ENCODE data around the gene DNM2.

Gene DNM2

GRCh38 chr19:10707440-10707839, 10.4 kb upstream of the DNM2 start:
- H3K18ac ChIP-seq (ENCODE audit: low read length): no peak overlapping the region
- no peak overlapping the region for H3K4me3 ChIP-seq (ENCODE audit: low read depth, low read length)
- DNase-seq: no peak
- H3K36me3 ChIP-seq (ENCODE audit: control insufficient read depth in 1 of 2, insufficient read depth in 2 of 2, low read length in 2 of 2): no peaks in the 10 kb centered on the region
- no peaks in the 10 kb centered on the region for H3K79me2 ChIP-seq (ENCODE audit: control insufficient read depth, insufficient read depth, low read length, poor library complexity)
- H3K14ac ChIP-seq (ENCODE audit: low read length): no peak overlapping the region
- no peak overlapping the region for H3K4me2 ChIP-seq (ENCODE audit: low read length)
- H3K4me1 ChIP-seq (ENCODE audit: control insufficient read depth in 1 of 2, insufficient read depth in 2 of 2, low read length in 2 of 2): no peaks in the 10 kb centered on the region
- H2BK12ac ChIP-seq (ENCODE audit: low read length): no peak overlapping the region
- H3K23ac ChIP-seq (ENCODE audit: low read length): no peak overlapping the region
- no peaks in the 10 kb centered on the region for H3K9me3 ChIP-seq (ENCODE audit: insufficient read depth, low read depth, low read length)
- no peak overlapping the region for H2BK120ac ChIP-seq (ENCODE audit: insufficient read depth, low read length, poor library complexity)
- H4K12ac ChIP-seq (ENCODE audit: low read depth, low read length): no peak overlapping the region
- no peak overlapping the region for H4K8ac ChIP-seq (ENCODE audit: low read depth, low read length)
- no peaks in the 10 kb centered on the region for H3K79me1 ChIP-seq (ENCODE audit: low read length)
- H2AK5ac ChIP-seq (ENCODE audit: low read length): no peak overlapping the region
- no peak overlapping the region for H2AFZ ChIP-seq (ENCODE audit: insufficient read depth, low read length, poor library complexity)
- H4K91ac ChIP-seq (ENCODE audit: low read depth, low read length): no peak overlapping the region
- no peak overlapping the region for H2BK5ac ChIP-seq (ENCODE audit: low read depth, low read length, poor library complexity)
- H3K9ac ChIP-seq (ENCODE audit: low read length): no peak overlapping the region
- H3K27ac ChIP-seq (ENCODE audit: low read depth, low read length): no peak overlapping the region
- no peaks in the 10 kb centered on the region for H3K27me3 ChIP-seq (ENCODE audit: insufficient read depth, low read length)
- no CpG with 5 or more reads among the region's 16 CpGs for WGBS (ENCODE audit: extremely low coverage, insufficient coverage, insufficient read length)
- H3K4ac ChIP-seq (ENCODE audit: low read depth, low read length): no peak overlapping the region

GRCh38 chr19:10708291-10708690, 9.6 kb upstream of the DNM2 start:
- no CpG with 5 or more reads among the region's 7 CpGs for WGBS (ENCODE audit: extremely low coverage, insufficient coverage, insufficient read length)
- no peak overlapping the region for H2BK120ac ChIP-seq (ENCODE audit: insufficient read depth, low read length, poor library complexity)

GRCh38 chr19:10712045-10712444, 5.8 kb upstream of the DNM2 start:
- Histone ChIP-seq H3K36me3 (ENCODE audit: control insufficient read depth in 1 of 2, insufficient read depth in 2 of 2, low read length in 2 of 2) (peaks cover 4 to 5% of the 10 kb centered on the region in 2 experiments), H3K4me2 (ENCODE audit: low read length) (no peak overlapping the region), H2BK5ac (ENCODE audit: low read depth, low read length, poor library complexity) (no peak overlapping the region), H3K4ac (ENCODE audit: low read depth, low read length) (no peak overlapping the region), H3K18ac (ENCODE audit: low read length) (no peak overlapping the region), H2BK12ac (ENCODE audit: low read length) (no peak overlapping the region), H3K27me3 (ENCODE audit: insufficient read depth, low read length) (no peaks in the 10 kb centered on the region), H3K27ac (ENCODE audit: low read depth, low read length) (no peak overlapping the region), H3K4me3 (ENCODE audit: low read depth, low read length) (no peak overlapping the region), H3K4me1 (ENCODE audit: control insufficient read depth in 1 of 2, insufficient read depth in 2 of 2, low read length in 2 of 2) (peaks cover 0 to under 1% of the 10 kb centered on the region in 2 experiments), H4K12ac (ENCODE audit: low read depth, low read length) (no peak overlapping the region), H2AFZ (ENCODE audit: insufficient read depth, low read length, poor library complexity) (no peak overlapping the region), H3K79me2 (ENCODE audit: control insufficient read depth, insufficient read depth, low read length, poor library complexity) (no peaks in the 10 kb centered on the region), H4K91ac (ENCODE audit: low read depth, low read length) (no peak overlapping the region), H2BK120ac (ENCODE audit: insufficient read depth, low read length, poor library complexity) (no peak overlapping the region), H3K79me1 (ENCODE audit: low read length) (no peaks in the 10 kb centered on the region), H2AK5ac (ENCODE audit: low read length) (no peak overlapping the region), H3K23ac (ENCODE audit: low read length) (no peak overlapping the region), H3K9me3 (ENCODE audit: insufficient read depth, low read depth, low read length) (no peaks in the 10 kb centered on the region), H4K8ac (ENCODE audit: low read depth, low read length) (no peak overlapping the region), H3K9ac (ENCODE audit: low read length) (no peak overlapping the region), H3K14ac (ENCODE audit: low read length) (no peak overlapping the region)
- WGBS (ENCODE audit: extremely low coverage, insufficient coverage, insufficient read length): no CpG with 5 or more reads among the region's 14 CpGs
- DNase-seq: no peak

More at GRCh38 chr19:10708291-10708690, 9.6 kb upstream of the DNM2 start:
- Histone ChIP-seq H4K12ac (ENCODE audit: low read depth, low read length) (no peak overlapping the region), H3K23ac (ENCODE audit: low read length) (no peak overlapping the region), H3K4ac (ENCODE audit: low read depth, low read length) (no peak overlapping the region), H3K4me1 (ENCODE audit: control insufficient read depth in 1 of 2, insufficient read depth in 2 of 2, low read length in 2 of 2) (no peaks in the 10 kb centered on the region), H3K9me3 (ENCODE audit: insufficient read depth, low read depth, low read length) (no peaks in the 10 kb centered on the region), H4K8ac (ENCODE audit: low read depth, low read length) (no peak overlapping the region), H4K91ac (ENCODE audit: low read depth, low read length) (no peak overlapping the region), H3K27ac (ENCODE audit: low read depth, low read length) (no peak overlapping the region), H3K4me3 (ENCODE audit: low read depth, low read length) (no peak overlapping the region), H2AK5ac (ENCODE audit: low read length) (no peak overlapping the region), H2BK5ac (ENCODE audit: low read depth, low read length, poor library complexity) (no peak overlapping the region), H3K36me3 (ENCODE audit: control insufficient read depth in 1 of 2, insufficient read depth in 2 of 2, low read length in 2 of 2) (peaks cover 4 to 5% of the 10 kb centered on the region in 2 experiments), H3K18ac (ENCODE audit: low read length) (no peak overlapping the region), H2BK12ac (ENCODE audit: low read length) (no peak overlapping the region), H3K9ac (ENCODE audit: low read length) (no peak overlapping the region), H3K4me2 (ENCODE audit: low read length) (no peak overlapping the region), H3K27me3 (ENCODE audit: insufficient read depth, low read length) (no peaks in the 10 kb centered on the region), H3K79me1 (ENCODE audit: low read length) (no peaks in the 10 kb centered on the region), H3K79me2 (ENCODE audit: control insufficient read depth, insufficient read depth, low read length, poor library complexity) (no peaks in the 10 kb centered on the region), H3K14ac (ENCODE audit: low read length) (no peak overlapping the region), H2AFZ (ENCODE audit: insufficient read depth, low read length, poor library complexity) (no peak overlapping the region)
- DNase-seq: no peak

- no peak overlapping the region for H2AK5ac ChIP-seq (ENCODE audit: low read length)
- no CpG with 5 or more reads among the region's 23 CpGs for WGBS (ENCODE audit: extremely low coverage, insufficient coverage, insufficient read length)
- H3K36me3 ChIP-seq (ENCODE audit: control insufficient read depth in 1 of 2, insufficient read depth in 2 of 2, low read length in 2 of 2): peaks cover 4 to 5% of the 10 kb centered on the region in 2 experiments
- DNase-seq: no peak
- H4K8ac ChIP-seq (ENCODE audit: low read depth, low read length): no peak overlapping the region
- no peak overlapping the region for H3K14ac ChIP-seq (ENCODE audit: low read length)
- H4K12ac ChIP-seq (ENCODE audit: low read depth, low read length): no peak overlapping the region
- H2BK12ac ChIP-seq (ENCODE audit: low read length): no peak overlapping the region
- no peak overlapping the region for H3K23ac ChIP-seq (ENCODE audit: low read length)
- no peak overlapping the region for H3K27ac ChIP-seq (ENCODE audit: low read depth, low read length)
- H3K4me2 ChIP-seq (ENCODE audit: low read length): no peak overlapping the region
- H3K79me1 ChIP-seq (ENCODE audit: low read length): no peaks in the 10 kb centered on the region
- H3K9me3 ChIP-seq (ENCODE audit: insufficient read depth, low read depth, low read length): no peaks in the 10 kb centered on the region
- H3K4me3 ChIP-seq (ENCODE audit: low read depth, low read length): no peak overlapping the region
- no peak overlapping the region for H3K4ac ChIP-seq (ENCODE audit: low read depth, low read length)
- H2BK120ac ChIP-seq (ENCODE audit: insufficient read depth, low read length, poor library complexity): no peak overlapping the region
- H3K79me2 ChIP-seq (ENCODE audit: control insufficient read depth, insufficient read depth, low read length, poor library complexity): no peaks in the 10 kb centered on the region
- H3K18ac ChIP-seq (ENCODE audit: low read length): no peak overlapping the region
- no peaks in the 10 kb centered on the region for H3K27me3 ChIP-seq (ENCODE audit: insufficient read depth, low read length)
- no peak overlapping the region for H2AFZ ChIP-seq (ENCODE audit: insufficient read depth, low read length, poor library complexity)
- H3K9ac ChIP-seq (ENCODE audit: low read length): no peak overlapping the region
- no peak overlapping the region for H2BK5ac ChIP-seq (ENCODE audit: low read depth, low read length, poor library complexity)
- H3K4me1 ChIP-seq (ENCODE audit: control insufficient read depth in 1 of 2, insufficient read depth in 2 of 2, low read length in 2 of 2): peaks cover 0 to 2% of the 10 kb centered on the region in 2 experiments
- no peak overlapping the region for H4K91ac ChIP-seq (ENCODE audit: low read depth, low read length)
Measured at GRCh38 chr19:10712754-10713153, 5.1 kb upstream of the DNM2 start.
